ENCODE data around the gene IFIT1B.

The IFIT1B gene

DNA sequence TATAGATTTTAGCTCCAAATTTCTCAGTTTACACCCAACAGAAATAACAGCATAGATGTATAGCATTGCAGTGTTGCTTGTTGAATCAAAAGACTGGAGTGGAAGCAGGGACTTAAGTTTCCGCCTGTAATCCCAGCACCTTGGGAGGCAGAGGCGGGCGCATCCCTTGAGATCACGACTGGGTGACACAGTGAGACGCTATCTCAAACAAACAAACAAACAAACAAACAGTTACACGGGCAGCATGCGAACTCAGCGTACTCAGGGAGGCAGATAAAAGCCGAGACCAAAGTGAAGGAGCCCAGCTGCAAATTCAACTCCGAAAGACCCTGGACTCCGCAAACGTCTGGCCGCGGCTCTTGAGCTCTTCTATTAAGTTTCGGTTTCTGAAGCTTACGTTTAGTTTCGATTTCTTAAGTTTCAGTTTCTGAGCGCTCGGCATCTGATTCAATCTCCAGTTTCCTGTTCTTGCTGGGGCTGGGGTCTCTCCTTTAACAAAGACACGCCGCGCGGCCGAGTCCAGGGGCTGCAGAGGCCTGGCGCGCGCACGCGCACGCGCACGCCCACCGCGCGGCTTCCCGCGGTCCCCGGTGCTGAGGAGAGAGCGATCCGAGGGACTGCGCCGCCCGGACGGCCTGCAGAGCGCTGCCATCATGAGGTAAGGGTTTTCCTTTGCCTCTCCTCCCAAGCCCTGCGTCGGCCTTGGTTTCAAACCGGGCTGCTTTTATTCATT, 36.5 kb downstream of the IFIT1B start, which contains the start of gene IFIT5:
TSS of gene IFIT5 (plus strand) at position 423 of the 733 bp plus-strand sequence. CDS start at position 654, 231 bp downstream.
- peak; percentile 78 for DNase-seq (ENCODE audit: low spot score)

DNA sequence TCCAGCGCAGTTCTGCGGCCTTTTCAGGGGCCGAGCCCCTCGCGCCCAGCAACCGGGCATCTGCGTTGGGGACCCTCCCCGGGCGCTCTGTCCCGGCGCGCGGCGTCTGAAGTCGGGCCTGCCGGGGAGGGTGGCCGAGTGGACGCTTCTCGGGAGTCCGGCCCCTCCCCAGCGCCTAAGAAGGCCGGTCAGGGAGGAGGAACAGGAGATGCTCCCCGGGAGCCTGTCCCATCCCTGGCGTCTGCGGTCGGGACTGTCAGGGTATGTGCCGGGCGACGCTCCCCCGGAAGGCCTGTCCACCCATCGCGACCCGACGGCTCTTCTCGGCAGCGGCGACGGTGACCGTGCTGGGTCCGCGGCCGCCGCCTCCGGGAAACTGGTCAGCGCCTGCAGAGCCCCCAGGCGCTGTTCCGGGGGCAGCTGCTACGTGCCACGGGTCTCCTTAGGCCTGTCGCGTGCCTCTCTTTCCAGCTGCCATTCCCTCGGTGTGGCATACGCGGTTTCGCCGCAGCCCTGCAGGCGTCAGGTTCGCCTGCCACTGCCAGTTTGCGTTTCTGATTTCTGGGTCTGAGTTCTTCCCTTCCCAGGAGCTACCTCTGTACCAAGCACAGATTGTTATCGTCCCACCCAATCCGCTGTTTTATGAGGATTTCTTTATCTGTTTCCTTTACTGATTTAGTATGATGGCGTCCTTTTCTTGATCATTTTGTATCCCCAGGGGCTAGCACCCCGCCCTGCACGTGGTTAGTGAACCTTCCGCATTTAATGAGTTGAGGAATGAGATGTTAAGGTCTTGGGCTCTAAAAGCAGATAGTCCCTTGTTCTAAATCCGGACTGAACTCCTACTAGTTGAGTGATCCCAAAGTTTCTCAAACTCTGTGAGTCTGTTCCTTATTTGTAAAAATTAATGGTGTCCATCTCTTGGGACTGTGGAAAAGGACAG, 37.3 kb downstream of the IFIT1B start:
- DNase-seq (ENCODE audit: low spot score) = peak; percentile 59

DNA sequence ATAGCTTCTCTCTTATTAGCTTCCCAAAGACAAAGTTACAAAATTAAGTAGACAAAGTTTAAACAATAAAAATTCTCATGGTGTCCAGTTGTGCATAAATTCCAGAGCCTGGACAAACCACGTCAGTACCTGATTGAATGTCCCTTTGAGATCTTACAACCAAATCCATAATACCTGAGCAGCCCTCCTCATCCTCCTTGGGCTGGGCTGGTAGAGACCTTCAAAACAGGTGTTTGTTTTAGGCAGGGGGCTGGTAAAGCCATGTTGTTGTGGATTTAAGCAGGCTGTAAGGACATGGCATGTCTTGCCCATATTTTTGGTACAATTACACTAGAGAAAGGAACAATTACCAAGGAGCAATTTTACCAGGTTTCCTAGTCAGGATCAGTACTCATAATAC, 38.6 kb downstream of the IFIT1B start:
- DNase-seq (ENCODE audit: low spot score) = no peak

DNA sequence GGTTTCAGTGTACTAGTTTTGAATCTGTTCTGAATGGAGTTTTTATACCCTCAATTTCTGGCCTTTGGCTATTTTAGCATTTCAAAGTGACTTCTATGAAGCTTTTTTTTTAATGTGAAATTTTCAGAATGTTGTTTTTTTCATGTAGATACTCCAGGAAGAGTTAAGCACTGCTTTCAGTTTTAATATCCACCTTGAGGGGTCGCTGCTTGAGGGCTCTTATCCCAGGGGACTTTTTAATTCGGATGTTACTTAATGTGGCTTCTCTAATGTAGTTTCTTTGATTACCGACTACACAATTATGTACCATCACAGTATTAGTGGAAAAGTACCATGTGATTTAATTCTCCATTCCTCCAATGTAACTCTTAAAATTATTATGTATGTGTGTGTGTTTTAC, 41.7 kb downstream of the IFIT1B start:
- DNase-seq (ENCODE audit: low spot score) = no peak

DNA sequence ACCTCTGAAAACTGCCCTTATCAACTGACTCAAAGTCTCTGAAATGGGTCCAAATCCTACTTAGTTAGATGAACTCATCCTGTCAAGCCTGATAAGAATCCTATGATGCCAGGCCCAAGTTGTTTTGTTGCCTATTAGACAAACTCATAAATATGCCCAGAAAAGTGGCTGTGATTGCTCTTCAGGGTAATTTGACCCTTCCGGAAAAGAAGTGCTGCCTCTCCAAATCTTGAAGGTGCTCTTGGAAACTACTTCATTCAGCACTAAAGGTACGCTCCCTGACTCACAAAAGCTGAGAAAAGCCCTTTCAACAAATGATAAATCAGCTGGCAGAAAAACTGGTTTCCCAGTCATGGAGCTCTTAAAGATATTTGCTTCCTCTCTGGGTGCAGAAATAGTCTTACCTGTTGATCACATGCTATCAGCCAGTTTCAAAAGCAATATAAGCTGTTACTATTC, 43.2 kb downstream of the IFIT1B start:
- DNase-seq (ENCODE audit: low spot score) = no peak

DNA sequence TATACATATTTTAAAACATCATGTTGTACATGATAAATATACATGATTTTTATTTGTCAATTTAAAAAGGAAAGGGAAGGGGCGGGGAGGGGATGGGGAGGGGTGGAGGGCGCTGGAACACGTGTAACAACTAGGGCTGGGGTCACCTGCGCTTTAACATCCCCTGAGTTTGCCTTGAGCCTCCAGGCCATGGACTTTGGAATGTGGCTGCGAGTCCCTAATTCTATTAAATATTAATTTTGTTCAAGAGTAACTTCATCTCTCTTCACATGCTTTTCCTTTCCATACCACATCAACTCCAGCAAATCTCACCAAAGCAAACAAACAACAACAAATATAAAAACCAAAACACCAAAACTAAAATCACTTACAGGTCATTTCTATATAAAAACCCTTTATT, 47.1 kb downstream of the IFIT1B start:
- no peak for DNase-seq (ENCODE audit: low spot score)

DNA sequence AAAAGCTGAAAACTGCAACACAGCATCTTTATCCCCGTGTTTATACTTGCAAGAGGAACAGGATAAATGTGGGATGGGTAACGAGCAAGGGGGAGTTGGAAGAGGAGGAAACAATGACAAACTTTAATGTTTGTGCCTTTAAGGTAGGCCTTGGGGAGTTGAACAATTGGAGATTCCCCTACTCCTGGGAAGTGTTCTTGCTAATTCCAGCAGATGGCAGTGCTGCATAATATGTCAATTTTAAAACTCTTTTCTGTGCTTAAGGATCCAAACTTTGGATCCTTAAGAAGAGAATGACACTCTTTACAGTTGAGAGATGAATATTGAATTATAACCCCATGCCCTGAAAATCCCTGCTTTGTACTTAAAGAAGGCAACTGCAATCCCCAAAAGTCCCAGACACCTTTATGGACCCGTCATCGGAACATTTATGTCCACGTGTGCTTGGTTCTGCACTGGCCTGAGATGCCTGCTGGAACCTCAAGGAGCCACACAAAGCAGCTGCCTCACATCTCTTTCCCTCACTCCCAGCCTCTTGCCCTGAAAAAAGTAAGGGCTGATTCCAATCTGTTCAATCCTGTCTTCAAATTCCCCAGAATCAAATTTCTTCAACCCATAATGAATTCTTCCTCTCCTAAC, 48.5 kb downstream of the IFIT1B start:
- DNase-seq (ENCODE audit: low spot score) = peak; percentile 69

DNA sequence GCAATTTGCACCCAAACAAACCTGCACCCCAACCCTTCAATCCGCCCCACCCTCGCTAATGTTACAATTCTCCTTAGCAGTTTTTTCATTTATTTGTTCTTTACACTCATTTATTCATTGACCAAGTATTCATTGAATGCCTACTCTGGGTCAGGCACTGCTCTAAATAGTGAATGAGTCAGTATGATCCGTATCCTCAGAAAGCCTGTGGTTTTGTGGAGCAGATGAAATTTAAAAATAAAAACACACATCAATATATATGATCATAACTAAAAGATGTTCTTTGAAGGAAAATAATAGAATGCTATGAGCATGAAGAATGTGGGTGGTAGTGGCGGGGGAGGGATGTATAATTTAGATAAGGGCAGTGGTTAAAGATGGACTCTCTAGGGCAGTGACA, 49.8 kb downstream of the IFIT1B start:
- no peak for DNase-seq (ENCODE audit: low spot score)

DNA sequence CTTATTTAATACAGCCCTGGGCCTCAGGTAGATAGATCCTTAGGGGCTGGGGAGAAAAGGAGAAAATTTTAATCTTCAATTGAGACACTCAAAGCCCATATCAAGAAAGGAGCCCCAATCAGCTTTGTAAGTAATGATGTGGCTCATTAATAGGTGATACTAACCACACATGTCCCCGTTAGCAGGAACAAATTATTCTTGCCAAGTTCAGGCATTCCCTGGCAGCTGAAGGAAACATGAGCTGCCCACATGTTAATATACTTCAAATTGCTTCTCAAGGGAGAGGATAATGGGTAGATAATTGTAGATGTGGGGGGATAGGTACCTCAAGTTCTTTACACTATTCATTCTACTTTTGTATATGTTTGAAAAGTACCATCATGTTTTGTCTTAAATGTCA, 51.0 kb downstream of the IFIT1B start:
- DNase-seq (ENCODE audit: low spot score) = no peak

DNA sequence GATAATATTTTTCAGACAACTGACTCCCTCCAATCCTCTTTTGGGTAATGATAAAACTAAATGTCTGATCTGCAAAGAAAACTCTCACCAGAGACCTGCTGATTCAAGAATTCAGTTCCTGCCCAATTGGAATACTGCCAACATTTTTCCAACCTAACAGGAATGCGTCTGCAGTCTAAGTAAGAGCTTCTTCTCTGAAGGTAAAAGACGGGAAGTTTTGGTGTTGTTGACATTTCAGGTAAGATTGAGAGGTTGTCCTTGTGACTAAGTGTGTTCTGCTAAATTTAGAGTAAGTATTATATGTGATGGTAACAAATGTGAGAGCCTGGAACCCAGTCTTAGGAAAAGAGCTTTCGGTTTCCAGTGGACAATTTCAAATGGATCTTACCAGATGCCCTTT, 54.1 kb downstream of the IFIT1B start:
- DNase-seq (ENCODE audit: low spot score) = no peak

All from pons (tissue), 1 donor.